HG03469 (cell line): ENCODE data around the gene STARD4.

ENCODE experiments used
- ATAC-seq: cut with Tn5 transposase; IDR thresholded peaks from one replicate; pipeline ENCODE4 v1.9.1; 2021; ENCODE audit warnings: mild to moderate bottlenecking, moderate library complexity, moderate number of reproducible peaks; ENCODE audit not compliant: unreplicated experiment

Gene STARD4

GRCh38 chr5:111530298-111530740 is 18.0 kb upstream of the STARD4 start:
- ATAC-seq, result peak; percentile 74

DNA sequence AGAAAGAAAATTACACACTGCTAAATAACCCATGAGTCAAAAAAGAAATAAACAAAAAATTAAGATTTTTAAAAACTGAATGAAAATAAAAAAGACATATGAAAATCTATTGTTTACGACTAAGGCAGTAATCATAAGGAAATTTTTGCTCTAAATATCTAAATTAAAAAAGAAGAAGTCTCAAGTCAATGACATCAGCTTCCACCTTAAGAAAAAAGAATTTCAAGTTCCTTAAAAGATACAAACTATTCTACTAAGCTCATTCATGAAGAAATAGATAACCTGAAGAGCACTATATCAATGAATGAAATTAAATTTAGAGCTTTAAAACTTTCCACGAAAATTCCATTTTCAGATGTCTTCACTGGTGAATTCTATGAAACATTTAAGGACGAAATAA is 15.7 kb upstream of the STARD4 start:
- ATAC-seq, result no peak

- ATAC-seq, result no peak
Measured at GRCh38 chr5:111520908-111521307, 8.6 kb upstream of the STARD4 start.

GRCh38 chr5:111518777-111519176 is 6.4 kb upstream of the STARD4 start:
- ATAC-seq, result no peak

DNA sequence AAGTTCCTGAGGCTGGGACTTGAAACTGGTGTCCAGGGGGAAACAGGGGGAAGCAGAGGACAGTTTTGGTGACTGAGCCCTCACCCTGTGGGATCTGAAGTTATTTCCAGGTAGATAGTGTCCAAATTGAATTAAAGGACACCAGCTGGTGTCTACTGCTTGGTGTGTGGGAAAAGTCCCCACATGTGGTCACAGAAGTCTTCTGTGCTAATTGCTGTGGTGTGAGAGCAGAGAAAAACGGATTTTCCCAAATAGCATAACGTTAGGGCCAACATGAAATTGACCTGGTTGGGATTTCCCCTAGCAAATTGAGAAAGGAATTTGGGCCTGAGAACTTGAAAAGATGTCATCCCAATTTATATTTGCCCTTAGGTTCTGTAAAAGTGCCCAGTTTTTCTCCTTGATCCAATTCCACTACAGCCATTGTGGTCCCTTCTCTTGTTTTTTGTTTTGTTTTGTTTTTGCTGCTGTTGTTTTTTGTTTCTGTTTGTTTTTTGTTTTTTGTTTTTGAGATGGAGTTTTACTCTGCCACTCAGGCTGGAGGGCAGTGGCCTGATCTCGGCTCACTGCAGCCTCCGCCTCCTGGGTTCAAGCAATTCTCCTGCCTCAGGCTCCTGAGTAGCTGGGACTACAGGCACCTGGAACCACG is 5.6 kb upstream of the STARD4 start:
- peak; percentile 38 for ATAC-seq

- no peak for ATAC-seq
Measured at GRCh38 chr5:111514087-111514486, 1.8 kb upstream of the STARD4 start.

- no peak for ATAC-seq
Measured at GRCh38 chr5:111513131-111513520, 791 bp upstream of the STARD4 start.

GRCh38 chr5:111511831-111512374 is 432 bp downstream of the STARD4 start:
- peak; percentile 8 for ATAC-seq

DNA sequence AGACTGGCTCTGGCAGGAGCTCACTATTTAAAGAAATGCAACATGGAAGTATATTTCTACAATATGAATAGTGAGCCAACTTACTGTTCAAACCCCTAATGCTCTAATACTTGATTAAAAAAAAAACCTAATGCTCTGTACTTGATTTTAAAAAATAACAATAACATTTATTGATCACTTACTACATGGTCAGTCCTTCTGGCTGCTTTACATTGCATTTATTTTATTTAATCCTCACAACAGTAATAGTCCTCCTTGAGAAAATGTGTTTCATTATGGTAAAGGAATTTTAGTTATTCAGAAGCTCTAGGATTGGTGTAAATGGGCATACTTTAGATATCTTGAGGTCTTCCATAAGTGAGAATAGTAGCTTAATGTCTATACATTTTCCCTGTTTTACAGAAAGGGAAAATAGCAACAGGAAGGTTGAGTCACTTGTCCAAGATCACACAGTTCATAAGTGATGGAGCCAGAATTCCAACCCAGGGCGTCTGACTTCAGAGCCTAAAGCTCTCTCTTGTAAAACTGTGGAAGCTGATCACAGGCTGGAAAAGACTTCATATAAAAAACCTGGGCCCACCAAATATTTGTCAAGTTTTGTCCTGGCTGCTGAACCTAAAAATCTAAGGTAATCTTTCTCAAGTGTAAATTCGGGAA is 1.0 kb downstream of the STARD4 start:
- ATAC-seq, result no peak

DNA sequence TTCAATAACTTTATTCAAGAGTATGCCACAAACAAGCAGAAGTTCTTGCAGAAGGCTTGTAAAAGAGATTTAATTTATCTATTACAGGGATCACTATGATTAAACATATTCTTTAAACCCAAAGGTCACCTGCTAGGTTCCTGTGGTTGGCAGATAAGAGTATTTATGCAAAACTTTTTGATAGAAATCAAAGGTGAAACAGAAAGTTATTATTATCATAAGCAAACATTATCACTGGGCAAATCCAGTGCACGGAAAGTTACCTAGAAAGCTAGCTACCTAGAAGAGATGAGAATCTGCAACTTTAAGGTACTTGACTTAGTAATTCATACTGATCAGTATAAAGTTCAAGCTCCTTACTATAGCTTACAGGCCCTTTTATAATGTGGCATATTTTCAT is 3.2 kb downstream of the STARD4 start:
- no peak for ATAC-seq

DNA sequence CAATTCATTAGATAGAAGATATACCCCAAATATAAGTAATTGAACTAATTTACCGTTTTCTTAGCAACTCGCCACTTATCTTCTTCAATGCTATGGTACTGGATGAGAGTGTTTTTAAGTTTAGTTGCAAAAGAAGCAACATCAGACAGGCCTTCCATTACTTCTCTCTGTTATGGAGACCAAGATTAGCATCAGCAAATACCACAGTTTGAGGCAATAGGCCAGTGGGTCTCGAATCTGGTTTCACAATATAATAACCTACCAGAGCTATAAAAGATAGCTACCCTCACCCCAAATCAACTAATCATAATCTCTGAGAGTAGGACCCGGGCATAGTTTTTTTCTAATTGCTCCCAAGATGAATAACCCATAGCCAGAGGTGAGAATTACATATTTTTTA is 5.1 kb downstream of the STARD4 start:
- no peak for ATAC-seq

DNA sequence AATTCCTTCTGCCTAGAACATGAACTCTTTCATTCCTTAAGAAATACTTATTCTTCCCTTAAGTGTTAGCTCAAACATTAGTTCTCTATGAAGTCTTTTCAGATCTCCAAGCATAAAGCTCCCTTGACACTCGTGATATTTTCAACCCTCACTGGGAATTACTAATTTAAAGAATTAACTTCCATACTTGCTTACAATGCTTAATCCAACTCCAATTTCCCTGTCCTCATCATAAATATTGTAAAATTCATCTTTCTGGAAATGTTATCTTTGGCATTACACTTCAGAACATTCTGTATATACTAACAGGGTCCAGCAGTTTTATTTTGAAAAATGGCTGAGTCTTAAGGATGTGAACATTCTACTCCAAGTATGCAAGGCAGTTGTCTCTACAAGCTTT is 7.2 kb downstream of the STARD4 start:
- ATAC-seq, result no peak

- ATAC-seq, result no peak
Measured at GRCh38 chr5:111502956-111503355, 9.4 kb downstream of the STARD4 start.

DNA sequence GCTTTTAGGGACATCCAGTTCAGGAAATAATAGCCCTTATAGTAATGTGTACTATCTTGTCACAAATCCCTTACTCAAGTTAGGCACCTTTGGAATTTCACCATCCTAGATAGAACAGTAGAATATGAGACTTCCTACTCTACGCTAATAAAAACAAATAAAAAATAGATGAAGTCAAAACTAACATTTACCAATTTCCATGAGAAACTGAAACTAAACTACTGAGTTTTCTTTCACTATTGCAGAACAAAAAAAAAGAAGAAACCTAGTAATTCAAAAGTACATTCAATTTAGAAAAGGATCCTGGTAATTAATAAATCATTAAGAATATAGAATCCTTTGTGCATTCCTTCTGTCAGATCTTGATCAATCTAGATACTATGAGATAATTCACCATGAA is 14.0 kb downstream of the STARD4 start:
- ATAC-seq, result no peak

DNA sequence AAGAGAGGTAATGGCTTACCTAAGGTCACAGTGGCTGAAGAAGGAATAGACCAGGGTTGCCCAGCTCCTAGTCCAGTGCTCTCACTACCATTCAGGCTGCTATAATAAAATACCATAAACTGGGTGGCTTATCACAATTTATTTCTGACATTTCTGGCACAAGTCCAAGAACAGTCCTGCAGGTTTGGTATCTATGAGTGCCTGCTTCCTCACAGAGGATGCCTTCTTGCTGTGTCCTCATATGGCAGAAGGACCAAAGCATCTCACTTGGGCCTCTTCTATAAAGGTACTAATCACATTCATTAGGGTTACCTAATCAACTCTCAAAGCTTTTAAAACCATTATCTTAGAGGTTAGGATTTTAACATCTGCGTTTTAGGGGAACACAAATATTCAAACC is 17.2 kb downstream of the STARD4 start:
- ATAC-seq, result no peak

GRCh38 chr5:111494355-111494999 is 17.9 kb downstream of the STARD4 start:
- ATAC-seq, result no peak

GRCh38 chr5:111493031-111493430 is 19.3 kb downstream of the STARD4 start:
- no peak for ATAC-seq

DNA sequence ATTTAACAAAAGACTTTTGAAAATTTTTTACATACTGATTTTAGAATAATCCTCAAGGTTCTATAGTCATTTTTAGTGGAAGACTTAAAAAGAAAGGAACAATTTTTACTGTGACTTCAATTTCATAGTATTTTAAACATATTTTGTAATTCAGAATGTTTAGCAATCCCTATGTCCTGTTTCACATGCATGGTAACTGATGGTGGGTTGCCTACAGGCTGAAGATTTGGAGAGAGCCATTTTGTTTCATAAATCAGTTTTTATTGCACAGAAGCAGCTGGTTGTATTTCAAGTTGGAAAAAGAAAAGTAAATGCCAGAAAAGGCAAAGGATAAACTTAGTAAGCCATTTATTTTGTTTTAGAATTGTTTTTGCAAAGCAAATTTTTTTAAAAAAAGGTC is 24.0 kb downstream of the STARD4 start:
- no peak for ATAC-seq

- ATAC-seq, result no peak
Measured at GRCh38 chr5:111486926-111487325, 25.4 kb downstream of the STARD4 start.

DNA sequence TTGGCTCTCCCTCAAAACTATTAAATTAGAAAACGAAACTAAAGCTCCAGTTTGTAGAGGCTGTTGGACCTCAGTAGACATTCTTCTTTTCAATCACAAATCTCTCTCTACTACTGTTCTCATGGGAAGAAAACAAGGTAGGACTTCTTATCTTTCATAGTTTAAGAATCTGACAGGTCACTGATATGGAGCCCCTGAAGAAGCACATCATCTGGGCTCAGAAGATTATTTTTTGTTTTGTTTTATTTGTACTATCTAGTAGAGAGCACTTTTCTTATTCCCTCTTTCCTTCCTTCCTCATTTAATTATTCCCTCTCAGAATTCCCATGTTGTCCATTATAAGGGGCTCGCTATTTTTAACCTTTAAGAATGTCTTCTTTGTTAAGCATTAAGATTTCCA is 26.3 kb downstream of the STARD4 start:
- no peak for ATAC-seq

- no peak for ATAC-seq
Measured at GRCh38 chr5:111480346-111480745, 32.0 kb downstream of the STARD4 start.

DNA sequence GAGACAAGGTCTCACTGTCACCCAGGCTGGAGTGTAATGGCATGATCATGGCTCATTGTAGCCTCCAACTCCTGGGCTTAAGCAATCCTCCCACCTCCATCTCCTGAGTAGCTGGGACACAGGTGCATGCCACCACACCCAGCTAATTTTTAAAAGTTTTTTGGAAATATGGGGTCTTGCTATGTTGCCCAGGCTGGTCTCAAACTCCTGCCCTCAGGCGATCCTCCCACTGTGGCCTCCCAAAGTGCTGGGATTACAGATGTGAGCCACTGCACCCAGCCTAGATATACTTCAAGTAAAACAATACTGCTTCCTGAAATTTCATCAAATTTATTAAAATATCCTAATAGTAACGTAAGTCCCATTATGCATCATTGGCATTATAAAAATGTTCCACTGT is 33.4 kb downstream of the STARD4 start:
- no peak for ATAC-seq
